WERI-Rb-1 (cell line): ENCODE results near the gene GRIK3.

Experiments
- DNase-seq: peaks from one replicate; pipeline ENCODE4 v3.0.0-alpha.2; 2020
- H3K27ac ChIP-seq: fragments of 250-450 bp; sonication (Bioruptor Pico); 2 replicates; pipeline ENCODE4 v1.5.1; 2020; ENCODE audit warnings: mild to moderate bottlenecking, moderate library complexity
- H3K27me3 ChIP-seq: fragments of 250-450 bp; sonication (Bioruptor Pico); 2 replicates; pipeline ENCODE4 v1.5.1; 2021; ENCODE audit warnings: mild to moderate bottlenecking, low read depth, moderate library complexity; ENCODE audit not compliant: insufficient read depth, severe bottlenecking
- H3K36me3 ChIP-seq: fragments of 250-450 bp; sonication (Bioruptor Pico); 2 replicates; pipeline ENCODE4 v1.5.1; 2020; ENCODE audit warnings: mild to moderate bottlenecking, moderate library complexity
- H3K4me3 ChIP-seq: 2 replicates; pipeline ENCODE4 v1.5.1; 2011; ENCODE audit warnings: low read depth, mild to moderate bottlenecking, control low read depth, low read length
- H3K9me3 ChIP-seq: fragments of 250-450 bp; sonication (Bioruptor Pico); 2 replicates; pipeline ENCODE4 v1.5.1; 2021; ENCODE audit warnings: mild to moderate bottlenecking, moderate library complexity; ENCODE audit not compliant: severe bottlenecking
- CTCF ChIP-seq: IDR thresholded peaks from 2 replicates; pipeline ENCODE4 v1.5.1; 2011; ENCODE audit warnings: low read depth, mild to moderate bottlenecking, control low read depth, inconsistent platforms, low read length

The GRIK3 gene

DNA sequence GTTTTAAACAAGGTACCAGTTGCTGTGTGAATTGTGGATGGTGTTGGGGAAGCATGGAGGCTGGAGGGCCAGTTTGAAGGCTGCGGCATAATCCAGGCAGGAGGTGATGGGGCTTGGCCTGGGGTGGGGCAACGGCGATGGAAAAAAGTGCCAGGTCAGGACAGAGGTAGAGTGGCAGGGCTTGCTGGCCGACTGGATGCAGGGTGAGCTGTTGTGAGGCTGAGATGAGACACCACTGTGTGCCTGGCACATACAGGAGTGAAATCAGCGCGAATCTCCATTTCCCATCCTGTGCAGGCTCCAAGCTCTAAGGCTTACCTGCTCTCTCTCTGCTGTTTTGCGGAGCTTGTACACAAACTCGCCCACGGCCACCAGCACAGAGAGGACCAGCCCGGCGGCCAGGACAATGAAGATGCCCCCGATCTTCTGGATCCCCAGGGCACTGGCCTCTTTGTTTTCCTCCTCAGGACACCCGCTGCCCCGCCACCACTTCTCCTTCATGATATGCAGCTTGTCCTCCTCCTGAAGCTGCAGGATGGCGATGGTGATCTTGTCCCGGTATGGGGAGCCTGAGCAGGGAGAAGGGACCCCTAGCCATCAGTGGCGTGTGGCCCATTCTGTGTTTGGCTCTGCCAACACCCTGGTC, 229.5 kb downstream of the GRIK3 start:
- Histone ChIP-seq H3K27ac (no peak overlapping the region), H3K27me3 (no peaks in the 10 kb centered on the region), H3K4me3 (no peak overlapping the region), H3K9me3 (no peaks in the 10 kb centered on the region), H3K36me3 (peaks cover 66% of the 10 kb centered on the region)
- DNase-seq: no peak
- no peak for TF ChIP-seq CTCF

DNA sequence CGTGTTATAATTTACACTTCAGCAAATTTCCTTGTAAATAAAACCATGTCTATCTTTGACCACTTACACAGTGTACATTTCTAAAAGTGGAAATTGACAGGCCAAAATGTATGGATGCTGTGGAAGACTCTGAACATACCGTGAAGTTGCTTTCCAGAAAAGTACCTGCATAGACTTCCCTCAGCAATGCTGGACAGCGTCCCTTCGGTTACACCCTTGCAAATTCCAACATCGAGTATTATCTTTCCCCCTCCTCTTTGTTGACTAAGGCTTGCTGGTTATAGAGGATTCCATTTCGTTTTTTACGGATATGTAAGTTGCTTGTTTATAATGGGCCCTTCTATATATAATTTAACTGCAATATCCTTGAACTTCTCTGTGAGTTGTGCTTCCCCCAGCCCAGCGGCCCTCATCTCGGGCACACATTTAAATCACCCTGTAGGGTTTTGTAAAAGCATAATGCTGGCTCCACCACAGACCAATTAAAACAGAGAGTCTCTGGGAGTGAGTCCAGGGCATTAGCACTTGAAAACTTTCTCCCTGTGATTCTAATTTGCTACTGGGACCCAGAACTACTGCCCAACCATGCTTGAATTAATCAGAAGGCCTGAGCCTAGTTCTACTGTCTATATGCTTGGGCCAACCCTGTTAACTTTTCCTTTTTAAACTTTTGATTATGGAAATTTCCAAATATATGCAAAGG, 230.3 kb downstream of the GRIK3 start:
- H3K9me3 ChIP-seq: no peaks in the 10 kb centered on the region
- TF ChIP-seq CTCF: no peak
- H3K4me3 ChIP-seq: no peak overlapping the region
- H3K27me3 ChIP-seq: no peaks in the 10 kb centered on the region
- peaks cover 63% of the 10 kb centered on the region for H3K36me3 ChIP-seq
- no peak overlapping the region for H3K27ac ChIP-seq
- DNase-seq: no peak

GRCh38 chr1:36802018-36802417, 232.3 kb downstream of the GRIK3 start:
- Histone ChIP-seq H3K9me3 (no peaks in the 10 kb centered on the region), H3K27ac (no peak overlapping the region), H3K36me3 (peaks cover 55% of the 10 kb centered on the region), H3K4me3 (no peak overlapping the region), H3K27me3 (no peaks in the 10 kb centered on the region)
- no peak for DNase-seq
- TF ChIP-seq CTCF: no peak

GRCh38 chr1:36797761-36798160, 236.6 kb downstream of the GRIK3 start:
- H3K9me3 ChIP-seq: no peaks in the 10 kb centered on the region
- no peak for TF ChIP-seq CTCF
- H3K4me3 ChIP-seq: no peak overlapping the region
- DNase-seq: no peak
- H3K27ac ChIP-seq: peak overlapping the region; percentile 15; the same call in 1 of the 2 replicates
- no peaks in the 10 kb centered on the region for H3K27me3 ChIP-seq
- peaks cover 22% of the 10 kb centered on the region for H3K36me3 ChIP-seq

DNA sequence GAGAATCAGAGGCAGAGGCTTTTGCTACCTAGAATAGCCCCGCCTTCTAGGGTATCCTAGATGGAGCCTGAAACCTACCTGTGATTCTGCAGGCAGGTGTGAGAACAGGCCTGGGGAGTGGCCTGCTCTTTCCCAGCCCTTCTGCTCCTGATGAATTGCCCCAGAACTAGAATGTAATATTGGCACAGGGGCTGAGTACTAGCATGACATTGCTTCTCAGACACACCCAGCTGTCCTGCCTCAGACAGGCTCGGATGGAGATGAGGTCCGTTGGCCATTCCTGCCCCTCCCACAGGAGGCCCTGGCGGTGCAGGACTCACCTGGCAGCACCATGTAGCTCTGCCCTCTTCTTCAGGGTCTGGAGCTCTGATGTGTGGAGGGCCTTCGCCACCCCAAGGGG, 237.6 kb downstream of the GRIK3 start:
- peaks cover 12% of the 10 kb centered on the region for H3K36me3 ChIP-seq
- H3K27ac ChIP-seq: peak overlapping the region; percentile 26
- no peak for DNase-seq
- no peak for TF ChIP-seq CTCF
- H3K9me3 ChIP-seq: no peaks in the 10 kb centered on the region
- no peaks in the 10 kb centered on the region for H3K27me3 ChIP-seq
- H3K4me3 ChIP-seq: no peak overlapping the region

GRCh38 chr1:36796106-36796590, 238.2 kb downstream of the GRIK3 start:
- H3K27ac ChIP-seq: peak overlapping the region; percentile 72
- no peaks in the 10 kb centered on the region for H3K27me3 ChIP-seq
- no peak overlapping the region for H3K4me3 ChIP-seq
- peak; percentile 91 for DNase-seq
- H3K9me3 ChIP-seq: no peaks in the 10 kb centered on the region
- peaks cover 6% of the 10 kb centered on the region for H3K36me3 ChIP-seq
- TF ChIP-seq CTCF: no peak
